A673 (cell line): ENCODE data around the gene DOK1. TPM values are rescaled to one million over a fixed set of nuclear protein-coding genes. Genes with fewer than 3 reads are reported as not detected.

ENCODE experiments used
- BruUV-seq: library from RNA; stranded (reverse); fragments of 400-500 nt; replicated peaks from 2 replicates; lab custom pipeline; 2021; lab: Mats Ljungman, UMichigan
- CTCF ChIA-PET: fragments of 300-600 bp; sonication (Branson Sonifier 250); formaldehyde crosslinking; loops from one replicate; lab custom pipeline; 2022; ENCODE audit warnings: antibody characterized with exemption; lab: Charles Lee
- POLR2A ChIA-PET: fragments of 300-600 bp; sonication (Branson Sonifier 250); formaldehyde crosslinking; loops from one replicate; lab custom pipeline; 2022; ENCODE audit warnings: antibody characterized with exemption; ENCODE audit not compliant: low non-redundant PET; lab: Charles Lee
- DNase-seq: peaks from one replicate; pipeline ENCODE4 v3.0.0-alpha.2; 2015; ENCODE audit warnings: low spot score
- H3K27ac ChIP-seq: fragments of 200-600 bp; sonication (generic); 2 replicates; pipeline ENCODE4 v1.5.1; 2016; ENCODE audit warnings: mixed run types, low read depth, mild to moderate bottlenecking, mixed read lengths, antibody characterized with exemption, low read length; ENCODE audit not compliant: poor library complexity, severe bottlenecking
- H3K27me3 ChIP-seq: fragments of 200-600 bp; sonication (generic); replicated peaks from 2 replicates; pipeline ENCODE4 v1.6.1; 2017; ENCODE audit warnings: mixed run types, low read depth, mild to moderate bottlenecking, mixed read lengths, antibody characterized with exemption, low read length; ENCODE audit not compliant: insufficient read depth, poor library complexity
- H3K36me3 ChIP-seq: fragments of 200-600 bp; sonication (generic); 2 replicates; pipeline ENCODE4 v1.6.1; 2016; ENCODE audit warnings: mixed run types, mild to moderate bottlenecking, mixed read lengths, antibody characterized with exemption, low read length; ENCODE audit not compliant: insufficient read depth, poor library complexity, severe bottlenecking
- H3K4me1 ChIP-seq: fragments of 200-600 bp; sonication (generic); 2 replicates; pipeline ENCODE4 v1.6.1; 2017; ENCODE audit warnings: mixed run types, mild to moderate bottlenecking, mixed read lengths, antibody characterized with exemption, low read length; ENCODE audit not compliant: insufficient read depth, poor library complexity, severe bottlenecking
- H3K4me3 ChIP-seq: fragments of 200-600 bp; sonication (generic); 2 replicates; pipeline ENCODE4 v1.5.1; 2016; ENCODE audit warnings: low read depth, mixed run types, mild to moderate bottlenecking, mixed read lengths, low read length; ENCODE audit not compliant: poor library complexity, severe bottlenecking
- H3K9me3 ChIP-seq: fragments of 200-600 bp; sonication (generic); 2 replicates; pipeline ENCODE4 v1.6.1; 2016; ENCODE audit warnings: mixed run types, low read depth, mild to moderate bottlenecking, mixed read lengths, antibody characterized with exemption, low read length; ENCODE audit not compliant: poor library complexity, severe bottlenecking
- EZH2 ChIP-seq: fragments of 200-600 bp; sonication (generic); IDR thresholded peaks from 2 replicates; pipeline ENCODE4 v1.6.1; 2017; ENCODE audit warnings: borderline replicate concordance, low read depth, mild to moderate bottlenecking, mixed read lengths, antibody characterized with exemption, low read length; ENCODE audit not compliant: poor library complexity, severe bottlenecking
- intact Hi-C: fragments of 100-400 bp; cut with micrococcal nuclease; formaldehyde crosslinking; loops from one replicate; pipeline ENCODE4 v1.10.0; 2022; ENCODE audit not compliant: unreplicated experiment
- total RNA-seq: library from RNA; stranded (reverse); gene quantifications from 2 replicates; pipeline ENCODE4 v1.2.3, GENCODE V29; 2021
- TF ChIP-seq, protein P1 (sequence below): fragments of 300-800, 200-600 bp; sonication (generic); conservative IDR thresholded peaks from 2 replicates; pipeline ENCODE4 v1.5.1; 2017; ENCODE audit warnings: low read depth, mild to moderate bottlenecking, antibody characterized with exemption, low read length, moderate library complexity, mixed read lengths

DOK1 gene
- total RNA-seq, 1 experiment from 2014 or later: 20.7 TPM

DNA sequence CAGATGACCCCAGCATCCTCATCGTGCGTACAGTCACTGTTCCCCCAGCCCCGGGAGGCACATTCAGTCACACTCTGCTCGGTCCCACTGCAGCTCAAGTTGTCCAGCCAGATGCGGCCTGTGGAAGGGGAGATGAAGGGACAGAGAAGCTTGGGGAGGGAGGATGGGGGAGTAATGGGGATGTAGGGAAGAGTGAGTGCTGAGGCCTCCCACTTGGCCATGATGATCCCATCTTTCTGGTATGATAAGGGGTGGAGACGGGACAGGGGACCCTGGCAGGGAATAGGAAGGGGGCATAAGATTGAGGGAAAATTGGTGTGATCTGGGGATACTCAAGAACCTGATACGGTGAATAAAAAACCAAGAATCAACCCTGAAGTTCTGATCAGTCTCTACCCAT lies 4.3 kb upstream of the DOK1 start:
- no peak overlapping the region for H3K4me3 ChIP-seq
- BruUV-seq: no TSS peak
- CTCF ChIA-PET: no interaction called here
- DNase-seq: no peak
- intact Hi-C loops: no loop called here
- H3K27ac ChIP-seq: no peak overlapping the region
- H3K4me1 ChIP-seq: peaks cover 5% of the 10 kb centered on the region
- TF ChIP-seq, protein P1, sequence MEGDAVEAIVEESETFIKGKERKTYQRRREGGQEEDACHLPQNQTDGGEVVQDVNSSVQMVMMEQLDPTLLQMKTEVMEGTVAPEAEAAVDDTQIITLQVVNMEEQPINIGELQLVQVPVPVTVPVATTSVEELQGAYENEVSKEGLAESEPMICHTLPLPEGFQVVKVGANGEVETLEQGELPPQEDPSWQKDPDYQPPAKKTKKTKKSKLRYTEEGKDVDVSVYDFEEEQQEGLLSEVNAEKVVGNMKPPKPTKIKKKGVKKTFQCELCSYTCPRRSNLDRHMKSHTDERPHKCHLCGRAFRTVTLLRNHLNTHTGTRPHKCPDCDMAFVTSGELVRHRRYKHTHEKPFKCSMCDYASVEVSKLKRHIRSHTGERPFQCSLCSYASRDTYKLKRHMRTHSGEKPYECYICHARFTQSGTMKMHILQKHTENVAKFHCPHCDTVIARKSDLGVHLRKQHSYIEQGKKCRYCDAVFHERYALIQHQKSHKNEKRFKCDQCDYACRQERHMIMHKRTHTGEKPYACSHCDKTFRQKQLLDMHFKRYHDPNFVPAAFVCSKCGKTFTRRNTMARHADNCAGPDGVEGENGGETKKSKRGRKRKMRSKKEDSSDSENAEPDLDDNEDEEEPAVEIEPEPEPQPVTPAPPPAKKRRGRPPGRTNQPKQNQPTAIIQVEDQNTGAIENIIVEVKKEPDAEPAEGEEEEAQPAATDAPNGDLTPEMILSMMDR: no peak
- no peak for TF ChIP-seq EZH2
- H3K9me3 ChIP-seq: no peaks in the 10 kb centered on the region
- no peaks in the 10 kb centered on the region for H3K36me3 ChIP-seq
- H3K27me3 ChIP-seq: peaks cover 14% of the 10 kb centered on the region
- POLR2A ChIA-PET: no interaction called here

DNA sequence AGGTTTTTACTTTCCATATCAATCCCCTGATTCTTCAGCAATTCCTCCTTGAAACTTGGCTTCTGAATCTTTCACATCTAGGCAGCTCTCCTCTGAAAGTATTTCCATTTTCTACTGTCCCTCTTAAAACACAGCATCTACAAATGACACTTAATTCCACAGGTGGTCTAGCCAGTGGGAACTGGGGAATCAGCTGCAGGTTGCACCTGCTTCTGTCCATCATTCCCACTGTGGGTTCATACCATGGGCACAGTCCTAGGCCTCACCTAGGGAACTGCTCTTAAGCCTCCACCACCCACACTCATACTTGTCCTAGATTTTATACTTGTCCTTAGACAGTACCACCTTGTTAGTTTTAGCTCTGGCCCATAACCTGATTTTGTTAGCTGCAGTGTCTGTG lies 3.0 kb upstream of the DOK1 start:
- no peak for TF ChIP-seq EZH2
- TF ChIP-seq, protein P1: no peak
- Histone ChIP-seq H3K4me1 (peaks cover 5% of the 10 kb centered on the region), H3K27ac (no peak overlapping the region), H3K27me3 (peaks cover 14% of the 10 kb centered on the region), H3K4me3 (no peak overlapping the region), H3K36me3 (peaks cover 3% of the 10 kb centered on the region), H3K9me3 (no peaks in the 10 kb centered on the region)
- ChIA-PET POLR2A (no interaction called here), CTCF (no interaction called here)
- no peak for DNase-seq
- intact Hi-C loops: no loop called here
- BruUV-seq: no TSS peak

DNA sequence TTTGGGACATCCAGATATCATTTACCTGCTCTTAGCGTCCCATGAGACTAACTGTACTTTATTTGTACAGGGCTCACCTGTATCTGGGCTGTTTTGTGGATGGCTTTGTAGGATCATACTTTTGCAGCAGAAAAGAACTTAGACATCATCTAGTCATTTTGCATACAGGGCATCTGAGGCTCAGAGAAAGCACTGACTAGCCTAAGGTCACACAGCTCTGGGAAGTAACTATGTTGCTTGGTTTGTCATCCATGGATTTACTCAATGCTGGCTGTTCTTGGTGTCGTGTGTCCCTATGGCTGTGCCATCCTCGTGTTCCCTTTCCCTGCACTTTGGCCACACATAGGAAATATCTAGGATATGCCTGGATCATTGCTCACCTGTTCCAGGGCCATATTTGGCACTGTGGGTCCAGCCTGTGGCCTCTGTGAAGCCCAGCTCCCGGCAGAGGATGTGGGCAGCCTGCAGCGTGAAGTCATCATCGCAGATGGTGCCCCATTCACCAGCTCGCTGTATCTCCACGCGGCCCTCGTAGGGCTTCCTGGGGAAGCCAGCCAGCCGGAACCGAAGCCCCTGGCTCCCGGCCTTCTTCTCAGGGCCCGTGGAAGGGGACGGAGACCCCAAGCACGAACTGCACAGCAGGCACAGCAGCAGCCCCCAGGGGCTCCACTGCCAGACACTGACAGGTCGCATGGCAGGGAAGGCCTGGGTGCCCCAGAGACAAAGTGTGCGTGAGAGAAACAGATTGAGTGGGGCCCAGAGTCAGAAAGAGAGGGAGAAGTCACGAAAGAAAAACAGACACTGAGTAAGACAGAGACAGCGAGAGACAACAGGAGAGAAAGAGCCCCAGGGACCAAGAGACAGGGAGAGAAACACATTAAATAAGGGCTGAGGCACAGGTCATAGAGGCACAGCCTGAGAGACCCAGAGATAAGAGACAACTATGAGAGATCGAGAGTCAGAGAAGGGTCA lies 2.3 kb upstream of the DOK1 start:
- Histone ChIP-seq H3K4me1 (peaks cover 5% of the 10 kb centered on the region), H3K4me3 (no peak overlapping the region), H3K36me3 (peaks cover 7% of the 10 kb centered on the region), H3K9me3 (no peaks in the 10 kb centered on the region), H3K27me3 (peaks cover 14% of the 10 kb centered on the region), H3K27ac (no peak overlapping the region)
- intact Hi-C loops: no loop called here
- TF ChIP-seq, protein P1: no peak
- no peak for TF ChIP-seq EZH2
- DNase-seq: no peak
- ChIA-PET POLR2A (no interaction called here), CTCF (no interaction called here)
- BruUV-seq: no TSS peak
